Choroid plexus epithelial cell (primary cell): ENCODE results near the gene SOX11.
"Not testable (repeated sequence)": the region's sequence is repeated elsewhere in the genome, so short reads cannot be mapped to it uniquely, and the experiment has no call there.

Source experiments
- DNase-seq: peaks from one replicate; pipeline ENCODE4 v3.0.0-alpha.2; 2010; ENCODE audit warnings: low read depth
- H3K4me3 ChIP-seq: 2 replicates; pipeline ENCODE4 v1.5.1; 2011; ENCODE audit warnings: low read depth, mild to moderate bottlenecking, control low read depth, low read length, moderate library complexity
- TF ChIP-seq, protein P1 (sequence below): conservative IDR thresholded peaks from 2 replicates; pipeline ENCODE4 v1.5.1; 2011; ENCODE audit warnings: low read depth, mild to moderate bottlenecking, control low read depth, inconsistent platforms, low read length, moderate library complexity

SOX11 gene

DNA sequence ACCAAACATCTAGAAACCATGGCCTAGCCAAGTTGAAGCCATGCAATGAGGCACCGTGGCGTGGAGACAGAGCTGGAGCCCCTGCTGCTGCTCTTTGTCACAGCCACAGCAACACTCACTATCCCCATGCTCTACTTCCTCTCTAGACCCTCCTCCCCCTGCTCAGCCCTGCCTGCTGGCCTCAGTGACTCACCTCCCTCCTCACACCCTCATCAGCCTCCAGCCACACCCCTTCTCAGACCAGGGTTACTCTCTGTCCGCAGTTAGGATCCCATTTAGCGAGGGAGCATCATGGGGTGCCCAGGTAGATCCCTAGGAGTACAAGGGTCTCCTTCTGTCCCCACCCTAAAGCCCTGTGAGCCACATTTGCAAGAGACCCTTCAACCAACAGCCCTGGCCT is 25.4 kb upstream of the SOX11 start:
- TF ChIP-seq, protein P1, sequence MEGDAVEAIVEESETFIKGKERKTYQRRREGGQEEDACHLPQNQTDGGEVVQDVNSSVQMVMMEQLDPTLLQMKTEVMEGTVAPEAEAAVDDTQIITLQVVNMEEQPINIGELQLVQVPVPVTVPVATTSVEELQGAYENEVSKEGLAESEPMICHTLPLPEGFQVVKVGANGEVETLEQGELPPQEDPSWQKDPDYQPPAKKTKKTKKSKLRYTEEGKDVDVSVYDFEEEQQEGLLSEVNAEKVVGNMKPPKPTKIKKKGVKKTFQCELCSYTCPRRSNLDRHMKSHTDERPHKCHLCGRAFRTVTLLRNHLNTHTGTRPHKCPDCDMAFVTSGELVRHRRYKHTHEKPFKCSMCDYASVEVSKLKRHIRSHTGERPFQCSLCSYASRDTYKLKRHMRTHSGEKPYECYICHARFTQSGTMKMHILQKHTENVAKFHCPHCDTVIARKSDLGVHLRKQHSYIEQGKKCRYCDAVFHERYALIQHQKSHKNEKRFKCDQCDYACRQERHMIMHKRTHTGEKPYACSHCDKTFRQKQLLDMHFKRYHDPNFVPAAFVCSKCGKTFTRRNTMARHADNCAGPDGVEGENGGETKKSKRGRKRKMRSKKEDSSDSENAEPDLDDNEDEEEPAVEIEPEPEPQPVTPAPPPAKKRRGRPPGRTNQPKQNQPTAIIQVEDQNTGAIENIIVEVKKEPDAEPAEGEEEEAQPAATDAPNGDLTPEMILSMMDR, result no peak
- H3K4me3 ChIP-seq, result no peak overlapping the region
- DNase-seq, result no peak

DNA sequence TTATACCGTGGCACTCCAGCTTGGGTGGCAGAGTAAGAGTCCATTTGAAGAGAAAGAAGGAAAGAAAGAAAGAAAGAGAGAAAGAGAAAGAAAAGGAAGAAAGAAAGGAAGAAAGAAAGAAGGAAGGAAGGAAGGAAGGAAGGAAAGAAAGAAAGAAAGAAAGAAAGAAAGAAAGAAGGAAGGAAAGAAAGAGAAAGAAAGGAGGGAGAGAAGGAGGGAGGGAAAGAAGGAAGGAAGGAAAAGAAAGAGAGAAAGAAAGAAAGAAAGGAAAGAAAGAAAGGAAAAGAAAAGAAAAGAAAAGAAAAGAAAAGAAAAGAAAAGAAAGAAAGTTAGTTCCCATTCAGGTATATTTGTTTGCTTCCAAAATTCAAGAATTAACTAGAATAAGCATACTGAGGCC is 24.5 kb upstream of the SOX11 start:
- DNase-seq, H3K4me3 ChIP-seq: not testable (repeated sequence)

DNA sequence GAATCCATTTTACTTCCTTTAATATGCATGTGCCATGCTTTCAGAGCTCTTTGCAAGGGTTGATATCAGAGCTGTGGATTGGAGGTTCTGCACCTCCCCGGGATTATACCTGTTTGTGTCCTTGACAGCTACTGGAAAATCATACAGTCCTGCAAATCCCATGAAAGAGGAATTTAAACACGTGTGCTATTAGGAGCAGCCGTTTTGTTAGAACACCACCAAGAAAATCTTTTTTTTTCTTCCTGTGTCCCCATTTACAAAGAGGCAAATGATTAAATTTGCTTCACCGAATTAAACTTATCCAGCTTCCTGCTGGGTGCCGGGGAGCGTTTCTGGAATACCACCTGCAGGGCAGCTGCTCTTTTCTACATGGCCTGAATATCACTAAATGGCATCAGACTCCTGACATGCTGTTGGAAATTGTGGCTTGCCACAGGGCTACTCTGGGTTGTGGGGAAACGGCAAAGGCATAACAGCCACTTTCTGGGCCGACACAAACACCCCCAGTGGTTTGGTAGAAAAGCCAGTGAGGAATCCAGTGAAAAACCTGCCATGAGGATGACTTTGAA is 23.4 kb upstream of the SOX11 start:
- TF ChIP-seq, protein P1, result no peak
- no peak overlapping the region for H3K4me3 ChIP-seq
- DNase-seq, result no peak

DNA sequence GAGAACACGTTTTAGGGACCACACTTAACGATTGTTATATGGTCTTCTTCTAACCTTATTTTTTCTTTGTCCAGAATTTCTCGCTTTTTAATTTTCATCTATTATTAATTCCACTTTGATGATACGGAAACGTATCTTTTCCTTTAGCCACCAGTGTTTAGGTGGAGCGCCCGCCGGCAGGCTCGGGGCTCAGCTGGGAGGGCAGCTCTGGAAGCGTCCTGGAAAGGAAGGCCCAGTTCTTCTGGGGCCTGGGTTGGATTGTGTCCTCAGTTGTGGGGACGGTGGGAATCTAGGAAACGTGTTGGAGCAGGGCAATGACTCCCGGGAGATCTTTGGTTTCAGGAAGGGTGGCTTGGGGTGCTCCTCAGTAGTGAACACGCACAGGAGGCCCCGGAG is 19.4 kb upstream of the SOX11 start:
- TF ChIP-seq, protein P1, result no peak
- DNase-seq, result no peak
- no peak overlapping the region for H3K4me3 ChIP-seq

DNA sequence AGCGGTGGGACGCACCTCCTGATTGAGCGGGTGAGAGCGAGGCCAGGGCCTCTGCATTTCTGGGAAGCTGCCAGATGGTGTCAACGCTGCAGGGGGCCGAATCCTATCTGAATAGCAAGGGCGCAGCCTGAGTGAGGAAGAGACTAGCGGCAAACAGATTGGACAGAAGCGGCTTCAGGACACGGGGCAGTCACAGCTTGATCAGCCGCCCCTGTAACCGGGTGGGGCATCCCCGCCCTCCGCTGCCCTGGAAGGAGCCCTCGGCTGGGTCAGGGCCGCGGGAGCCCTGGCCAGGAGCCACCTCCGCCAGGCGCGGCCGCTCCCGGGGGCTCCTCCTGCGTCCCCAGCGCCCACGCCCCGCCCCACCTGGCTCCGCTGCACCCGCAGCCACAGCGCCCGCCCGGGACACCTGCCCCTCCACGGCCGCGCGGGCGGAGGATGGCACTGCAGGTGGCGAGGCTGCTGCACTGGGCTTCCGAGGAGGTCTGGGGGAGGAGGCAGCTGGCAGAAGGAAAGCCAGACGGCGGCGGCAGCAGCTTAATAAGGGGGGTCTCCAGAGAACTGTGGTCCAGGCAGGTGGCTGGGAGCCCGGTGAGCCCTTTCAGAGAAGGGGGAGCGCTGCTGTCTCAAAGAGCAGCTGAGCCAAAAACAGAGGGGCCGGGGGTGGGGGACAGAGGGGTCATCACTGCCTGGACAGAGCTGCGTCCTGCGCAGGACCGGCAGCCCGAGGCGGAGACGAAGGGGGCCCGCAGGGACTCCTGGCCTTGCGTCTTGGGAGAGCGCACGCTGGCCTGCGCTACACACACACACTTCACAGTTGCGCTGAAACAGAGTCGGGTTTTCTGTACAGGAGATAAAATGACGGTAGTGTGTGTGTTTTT is 18.8 kb upstream of the SOX11 start:
- peak overlapping the region; percentile 5 for H3K4me3 ChIP-seq
- no peak for DNase-seq
- TF ChIP-seq, protein P1, result no peak

DNA sequence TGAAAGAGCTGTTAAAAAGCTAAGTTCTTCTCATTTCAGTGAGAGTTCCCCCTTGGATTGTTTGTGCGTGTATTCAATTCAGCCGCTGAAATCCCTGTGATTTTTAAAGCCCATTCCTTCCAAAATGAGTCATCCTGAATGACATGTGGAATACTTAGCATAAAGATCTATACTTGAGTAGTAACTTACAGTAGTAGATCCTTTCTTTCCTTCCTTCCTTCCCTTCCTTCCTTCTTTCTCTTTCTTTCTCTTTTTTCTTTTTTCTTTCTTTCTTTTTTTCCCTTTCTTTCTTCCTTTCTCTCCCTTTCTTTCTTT is 18.2 kb upstream of the SOX11 start:
- peak; percentile 38 for DNase-seq
- no peak overlapping the region for H3K4me3 ChIP-seq
- TF ChIP-seq, protein P1, result no peak

DNA sequence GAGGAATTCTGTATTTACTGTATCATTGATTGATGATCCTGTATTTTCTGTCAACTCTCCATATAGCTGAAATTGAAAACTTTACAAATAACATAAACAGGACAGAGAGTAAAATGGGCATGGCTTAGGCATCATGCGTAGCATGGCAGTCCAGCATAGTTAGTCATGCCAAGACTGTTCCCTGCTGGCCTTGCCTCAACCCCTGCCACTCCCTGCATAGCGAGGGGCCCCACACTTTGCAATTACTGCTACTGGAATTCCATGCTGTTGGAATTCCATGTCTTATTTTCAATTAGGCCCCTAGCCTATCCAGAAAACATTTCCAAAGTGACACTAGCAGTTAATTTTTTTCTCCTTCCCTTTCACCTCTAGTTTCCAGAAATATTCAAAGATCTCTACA is 15.1 kb upstream of the SOX11 start:
- DNase-seq, result no peak
- TF ChIP-seq, protein P1, result no peak
- no peak overlapping the region for H3K4me3 ChIP-seq
